ENCODE results near the gene EXOG.

Gene EXOG

DNA sequence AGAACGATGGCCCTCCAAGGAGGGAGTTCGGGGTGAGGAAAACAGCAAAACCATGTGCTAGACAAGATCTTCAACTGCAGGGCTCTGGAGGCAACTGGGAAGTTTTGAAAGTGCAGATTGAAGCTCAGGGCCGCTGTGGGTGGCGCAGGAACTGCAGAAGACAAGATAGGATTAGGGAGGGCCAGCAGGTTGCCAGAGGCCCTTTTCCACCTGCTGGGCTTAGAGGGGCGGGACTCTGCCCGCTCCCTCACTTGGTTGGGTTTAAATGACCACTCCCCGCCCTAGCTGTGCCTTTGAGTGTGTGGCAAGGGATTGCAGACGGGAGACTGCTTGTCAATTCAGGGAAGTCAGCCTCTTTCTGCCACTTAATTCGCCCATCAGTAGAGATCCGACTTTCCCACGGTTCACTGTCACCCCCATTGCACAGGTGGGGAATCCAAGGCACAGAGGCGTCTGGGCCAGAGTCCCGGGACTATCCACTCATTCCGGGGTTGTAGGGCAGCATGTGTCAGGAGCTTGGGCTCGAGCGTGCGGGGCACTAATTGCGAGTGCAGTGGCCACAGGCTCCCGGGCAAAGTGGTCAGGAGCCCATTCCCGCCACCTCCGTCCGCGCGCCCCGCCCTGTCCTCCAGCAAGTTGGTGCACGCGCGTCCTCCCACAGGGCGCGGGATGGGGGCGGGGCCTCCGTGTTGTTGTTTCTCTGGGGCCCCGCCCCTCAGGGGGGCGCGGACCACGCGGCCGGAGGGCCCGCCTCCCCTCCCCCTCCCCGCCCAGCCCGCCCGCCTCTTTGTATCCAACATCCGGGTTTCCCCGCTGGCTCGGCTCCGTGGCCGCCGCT, 42.8 kb upstream of the EXOG start, which contains the start of gene ACVR2B:
Gene ACVR2B, plus strand, starts transcription at position 816 of the 838 bp plus-strand sequence. CDS start 433 bp downstream, outside the sequence.
- no peaks in the 10 kb centered on the region for H3F3A ChIP-seq (ENCODE audit: insufficient read depth)
- H3K9me3 ChIP-seq (ENCODE audit: insufficient read depth, low read length) = no peaks in the 10 kb centered on the region
- H2AFZ ChIP-seq (ENCODE audit: low read depth, low read length, severe bottlenecking) = peak within 1 kb of the TSS; percentile 51
- TF ChIP-seq, protein P1, sequence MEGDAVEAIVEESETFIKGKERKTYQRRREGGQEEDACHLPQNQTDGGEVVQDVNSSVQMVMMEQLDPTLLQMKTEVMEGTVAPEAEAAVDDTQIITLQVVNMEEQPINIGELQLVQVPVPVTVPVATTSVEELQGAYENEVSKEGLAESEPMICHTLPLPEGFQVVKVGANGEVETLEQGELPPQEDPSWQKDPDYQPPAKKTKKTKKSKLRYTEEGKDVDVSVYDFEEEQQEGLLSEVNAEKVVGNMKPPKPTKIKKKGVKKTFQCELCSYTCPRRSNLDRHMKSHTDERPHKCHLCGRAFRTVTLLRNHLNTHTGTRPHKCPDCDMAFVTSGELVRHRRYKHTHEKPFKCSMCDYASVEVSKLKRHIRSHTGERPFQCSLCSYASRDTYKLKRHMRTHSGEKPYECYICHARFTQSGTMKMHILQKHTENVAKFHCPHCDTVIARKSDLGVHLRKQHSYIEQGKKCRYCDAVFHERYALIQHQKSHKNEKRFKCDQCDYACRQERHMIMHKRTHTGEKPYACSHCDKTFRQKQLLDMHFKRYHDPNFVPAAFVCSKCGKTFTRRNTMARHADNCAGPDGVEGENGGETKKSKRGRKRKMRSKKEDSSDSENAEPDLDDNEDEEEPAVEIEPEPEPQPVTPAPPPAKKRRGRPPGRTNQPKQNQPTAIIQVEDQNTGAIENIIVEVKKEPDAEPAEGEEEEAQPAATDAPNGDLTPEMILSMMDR (IDR thresholded peaks at IDR 0.05; ENCODE audit: insufficient read depth, low read length, poor library complexity, severe bottlenecking) = no peak
- no peak for TF ChIP-seq EZH2phosphoT487 (conservative IDR thresholded peaks at IDR 0.05; ENCODE audit: low read length)
- H3K9ac ChIP-seq (ENCODE audit: low read length) = peak within 1 kb of the TSS; percentile 41
- peak within 1 kb of the TSS; percentile 46 for H3K4me3 ChIP-seq (ENCODE audit: insufficient read depth, low read length, poor library complexity, severe bottlenecking)
- H3K9me2 ChIP-seq (replicated peaks; ENCODE audit: insufficient read depth, low read length) = no peaks in the 10 kb centered on the region
- H3K4me2 ChIP-seq (ENCODE audit: low read depth, low read length, poor library complexity, severe bottlenecking) = peak within 1 kb of the TSS; percentile 58
- no peak within 1 kb of the TSS for H3K27ac ChIP-seq (ENCODE audit: low read depth, low read length)
- no peaks in the 10 kb centered on the region for H3K36me3 ChIP-seq (ENCODE audit: low read length)
- no peaks in the 10 kb centered on the region for H4K20me1 ChIP-seq (ENCODE audit: low read depth, low read length)
- no peaks in the 10 kb centered on the region for H3K79me2 ChIP-seq (ENCODE audit: insufficient read depth, low read length)
- no peaks in the 10 kb centered on the region for H3K27me3 ChIP-seq (ENCODE audit: low read length)

DNA sequence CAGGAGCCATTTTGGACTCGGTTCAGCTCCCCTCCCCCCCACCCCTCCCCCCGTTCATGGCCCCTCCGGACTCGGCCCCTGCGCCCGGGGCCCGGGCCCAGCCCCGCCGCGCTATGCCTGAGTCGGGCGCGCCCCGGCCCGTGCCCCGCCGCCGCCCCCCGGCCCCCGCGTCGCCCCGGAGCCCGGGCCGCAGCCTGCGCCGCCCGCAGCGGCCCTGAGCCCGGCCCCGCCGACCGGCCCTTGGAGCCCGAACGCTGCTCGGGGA, 42.3 kb upstream of the EXOG start:
- Histone ChIP-seq H3K9me2 (replicated peaks; ENCODE audit: insufficient read depth, low read length) (no peaks in the 10 kb centered on the region), H3K27ac (ENCODE audit: low read depth, low read length) (no peak overlapping the region), H3F3A (ENCODE audit: insufficient read depth) (no peaks in the 10 kb centered on the region), H4K20me1 (ENCODE audit: low read depth, low read length) (no peaks in the 10 kb centered on the region), H3K4me3 (ENCODE audit: insufficient read depth, low read length, poor library complexity, severe bottlenecking) (peak overlapping the region; percentile 46), H3K79me2 (ENCODE audit: insufficient read depth, low read length) (no peaks in the 10 kb centered on the region), H3K4me2 (ENCODE audit: low read depth, low read length, poor library complexity, severe bottlenecking) (peak overlapping the region; percentile 56), H3K9ac (ENCODE audit: low read length) (peak overlapping the region; percentile 41; the same call in 1 of the 2 replicates), H3K36me3 (ENCODE audit: low read length) (no peaks in the 10 kb centered on the region), H2AFZ (ENCODE audit: low read depth, low read length, severe bottlenecking) (no peak overlapping the region), H3K27me3 (ENCODE audit: low read length) (no peaks in the 10 kb centered on the region), H3K9me3 (ENCODE audit: insufficient read depth, low read length) (no peaks in the 10 kb centered on the region)
- TF ChIP-seq, protein P1 (IDR thresholded peaks at IDR 0.05; ENCODE audit: insufficient read depth, low read length, poor library complexity, severe bottlenecking) = no peak
- TF ChIP-seq EZH2phosphoT487 (conservative IDR thresholded peaks at IDR 0.05; ENCODE audit: low read length) = no peak

DNA sequence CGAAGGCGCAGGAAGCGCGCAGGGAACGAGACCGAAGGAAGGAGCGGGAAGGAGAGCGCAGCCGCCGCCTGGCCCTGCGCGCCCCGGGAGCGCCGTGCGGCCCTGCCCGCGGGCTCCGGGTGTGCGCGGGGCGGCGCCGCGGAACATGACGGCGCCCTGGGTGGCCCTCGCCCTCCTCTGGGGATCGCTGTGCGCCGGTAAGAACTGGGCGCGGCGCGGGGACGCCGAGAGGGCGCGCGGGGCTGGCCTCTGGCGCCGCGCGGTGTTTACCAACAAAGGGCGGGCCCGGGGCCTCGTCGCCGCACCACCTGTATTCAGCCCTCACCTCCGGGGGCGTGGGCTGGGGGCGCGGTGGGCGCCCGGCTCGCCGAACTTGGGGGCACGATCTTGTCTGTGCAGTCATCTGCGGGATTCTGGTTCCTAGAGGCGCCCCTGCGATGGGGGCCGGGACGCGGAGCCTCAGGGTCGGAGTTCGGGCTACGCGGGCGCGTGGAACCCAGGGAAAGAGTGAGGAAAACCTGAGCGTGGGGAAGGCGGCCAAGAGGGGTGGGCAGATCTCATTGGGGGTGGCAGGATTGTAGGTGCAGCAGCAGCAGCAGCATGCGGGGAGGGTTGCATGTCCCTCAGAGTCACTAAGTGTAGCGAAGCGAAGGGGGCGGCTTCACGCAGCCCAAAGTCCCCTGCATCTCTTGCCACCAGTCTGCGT, 41.8 kb upstream of the EXOG start:
- Histone ChIP-seq H3K9ac (ENCODE audit: low read length) (peak overlapping the region; percentile 41), H3F3A (ENCODE audit: insufficient read depth) (no peaks in the 10 kb centered on the region), H3K27me3 (ENCODE audit: low read length) (no peaks in the 10 kb centered on the region), H3K9me3 (ENCODE audit: insufficient read depth, low read length) (no peaks in the 10 kb centered on the region), H3K9me2 (replicated peaks; ENCODE audit: insufficient read depth, low read length) (no peaks in the 10 kb centered on the region), H3K36me3 (ENCODE audit: low read length) (no peaks in the 10 kb centered on the region), H3K4me3 (ENCODE audit: insufficient read depth, low read length, poor library complexity, severe bottlenecking) (peak overlapping the region; percentile 46), H3K4me2 (ENCODE audit: low read depth, low read length, poor library complexity, severe bottlenecking) (peak overlapping the region; percentile 56), H4K20me1 (ENCODE audit: low read depth, low read length) (no peaks in the 10 kb centered on the region), H3K79me2 (ENCODE audit: insufficient read depth, low read length) (no peaks in the 10 kb centered on the region), H3K27ac (ENCODE audit: low read depth, low read length) (no peak overlapping the region), H2AFZ (ENCODE audit: low read depth, low read length, severe bottlenecking) (peak overlapping the region; percentile 51)
- no peak for TF ChIP-seq EZH2phosphoT487 (conservative IDR thresholded peaks at IDR 0.05; ENCODE audit: low read length)
- TF ChIP-seq, protein P1 (IDR thresholded peaks at IDR 0.05; ENCODE audit: insufficient read depth, low read length, poor library complexity, severe bottlenecking) = no peak

Measured in SU-DHL-6 (cell line).